Measurements from ENCODE around the gene TLX3. TPM values are rescaled to one million over a fixed set of nuclear protein-coding genes. Genes with fewer than 3 reads are reported as not detected.

TLX3 gene
- total RNA-seq, 1 experiment from 2014 or later = not detected

- Histone ChIP-seq H4K8ac (replicated peaks; ENCODE audit: insufficient read length, low read depth, low read length) (no peak overlapping the region), H3K18ac (ENCODE audit: insufficient read length, low read depth, low read length) (no peak overlapping the region), H3K79me2 (ENCODE audit: insufficient read depth, low read length) (no peaks in the 10 kb centered on the region), H2BK20ac (ENCODE audit: low read depth, low read length, poor library complexity, severe bottlenecking) (no peak overlapping the region), H2BK5ac (ENCODE audit: insufficient read length, low read length) (no peak overlapping the region), H4K91ac (ENCODE audit: insufficient read length, low read depth, low read length) (no peak overlapping the region), H3K79me1 (ENCODE audit: insufficient read depth, low read depth, low read length, poor library complexity, severe bottlenecking) (no peaks in the 10 kb centered on the region), H3K56ac (ENCODE audit: insufficient read length, low read depth, low read length) (no peak overlapping the region), H3K27ac (ENCODE audit: insufficient read length, low read depth, low read length) (no peak overlapping the region), H3K4me1 (ENCODE audit: insufficient read depth, low read length) (no peaks in the 10 kb centered on the region), H3T11ph (ENCODE audit: low read length) (no peak overlapping the region), H2BK12ac (ENCODE audit: insufficient read length, low read depth, low read length) (no peak overlapping the region), H3K9ac (ENCODE audit: extremely low read depth, insufficient read length, low read length) (no peak overlapping the region), H2AFZ (ENCODE audit: low read length) (no peak overlapping the region), H4K20me1 (ENCODE audit: control insufficient read depth, insufficient read depth, insufficient read length) (no peaks in the 10 kb centered on the region), H4K5ac (ENCODE audit: insufficient read length, low read depth, low read length) (no peak overlapping the region), H3K14ac (ENCODE audit: insufficient read depth, low read length) (no peak overlapping the region), H3K9me3 (ENCODE audit: control insufficient read depth, low read depth, low read length) (no peaks in the 10 kb centered on the region), H2AK5ac (ENCODE audit: insufficient read length, low read length) (no peak overlapping the region), H3K4me2 (ENCODE audit: insufficient read depth, insufficient read length, low read length) (no peak overlapping the region), H3K27me3 (ENCODE audit: insufficient read depth, low read length) (peaks cover 14% of the 10 kb centered on the region; the same call in 1 of the 2 replicates), H2BK15ac (ENCODE audit: low read depth, low read length) (no peak overlapping the region), H2BK120ac (ENCODE audit: low read depth, low read length, poor library complexity, severe bottlenecking) (no peak overlapping the region), H3K23ac (ENCODE audit: insufficient read length, low read depth, low read length) (no peak overlapping the region), H3K23me2 (ENCODE audit: insufficient read length, low read depth, low read length, poor library complexity, severe bottlenecking) (no peaks in the 10 kb centered on the region), H3K4ac (ENCODE audit: low read depth, low read length) (no peak overlapping the region)
- Mint-ChIP-seq H3K4me3 (no peak overlapping the region), H3K9me3 (no peaks in the 10 kb centered on the region), H3K36me3 (ENCODE audit: insufficient read depth in 1 of 3, low read depth in 3 of 3) (peaks cover 0 to 1% (median 0%) of the 10 kb centered on the region in 3 experiments; a peak in 1 of 7 replicates), H3K27me3 (ENCODE audit: low read depth) (peaks cover 70% of the 10 kb centered on the region), H3K4me1 (peaks cover 5% of the 10 kb centered on the region in 2 experiments; a peak in 3 of 4 replicates), H3K27ac (no peak overlapping the region)
- no CpG with 5 or more reads among the region's 4 CpGs for WGBS (ENCODE audit: extremely low coverage, insufficient read length, low lambda C conversion rate)
- DNase-seq = no peak
- TF ChIP-seq CTCF (conservative IDR thresholded peaks at IDR 0.05) = no peak
Measured at GRCh38 chr5:171299228-171299627, 9.8 kb upstream of the TLX3 start.
